LNCAP (cell line): ENCODE results near the gene CRELD1.

ENCODE experiments used
- CTCF ChIP-seq: fragments of 450-650 bp; IDR thresholded peaks from 2 replicates; pipeline ENCODE4 v1.5.1; 2017; ENCODE audit warnings: mild to moderate bottlenecking

CRELD1 gene

GRCh38 chr3:9933561-9934234 lies at the start of gene CRELD1:
Gene CRELD1, plus strand, starts transcription at chr3:9933834. Its CDS starts 605 bp downstream, at chr3:9934439.
- TF ChIP-seq CTCF = no peak

GRCh38 chr3:9884555-9885165 lies 49.0 kb upstream of the CRELD1 start:
- TF ChIP-seq CTCF = no peak

- no peak for TF ChIP-seq CTCF
These were observed 47.3 kb upstream of the CRELD1 start for GRCh38 chr3:9886328-9886727.

- TF ChIP-seq CTCF = no peak
These were observed 46.2 kb upstream of the CRELD1 start for GRCh38 chr3:9887480-9887879.

GRCh38 chr3:9888540-9888939 lies 45.1 kb upstream of the CRELD1 start:
- no peak for TF ChIP-seq CTCF

GRCh38 chr3:9889405-9889804 lies 44.2 kb upstream of the CRELD1 start:
- no peak for TF ChIP-seq CTCF

- no peak for TF ChIP-seq CTCF
These were observed 43.2 kb upstream of the CRELD1 start, which contains the start of gene JAGN1 for GRCh38 chr3:9890249-9891071. Gene JAGN1, plus strand, starts transcription at chr3:9890610. Its CDS starts 113 bp downstream, at chr3:9890723.
